Prostate gland (tissue), 2 donors: ENCODE data around the gene SPIRE2.

Experiments
- CTCF ChIP-seq, 4 experiments: fragments of 200-600 bp in 2 of 4; fragments of 450-650 bp in 2 of 4; sonication (generic) in 2 of 4; IDR thresholded peaks; 1 replicate in 3 of 4; 2 replicates in 1 of 4; pipeline ENCODE4 v1.5.1; 2016 to 2019; ENCODE audit warnings: antibody characterized with exemption in 4 of 4, mild to moderate bottlenecking in 2 of 4, moderate library complexity in 2 of 4
- POLR2AphosphoS5 ChIP-seq: sonication (generic); formaldehyde crosslinking; IDR thresholded peaks from one replicate; pipeline ENCODE4 v1.6.1; 2017; ENCODE audit warnings: antibody characterized with exemption

GRCh38 chr16:89805136-89805905, 23.0 kb upstream of the SPIRE2 start:
- TF ChIP-seq CTCF (IDR thresholded peaks at IDR 0.05) (no peak), POLR2AphosphoS5 (no peak)
